VCaP (cell line): ENCODE results near the gene PGC.

Experiments used
- H3K27ac ChIP-seq: fragments of 450-650 bp; 2 replicates; pipeline ENCODE4 v1.5.1; 2017
- TF ChIP-seq, protein P1 (sequence below): fragments of 450-650 bp; conservative IDR thresholded peaks from 2 replicates; pipeline ENCODE4 v1.5.1; 2017; ENCODE audit warnings: mild to moderate bottlenecking, moderate library complexity

PGC gene

DNA sequence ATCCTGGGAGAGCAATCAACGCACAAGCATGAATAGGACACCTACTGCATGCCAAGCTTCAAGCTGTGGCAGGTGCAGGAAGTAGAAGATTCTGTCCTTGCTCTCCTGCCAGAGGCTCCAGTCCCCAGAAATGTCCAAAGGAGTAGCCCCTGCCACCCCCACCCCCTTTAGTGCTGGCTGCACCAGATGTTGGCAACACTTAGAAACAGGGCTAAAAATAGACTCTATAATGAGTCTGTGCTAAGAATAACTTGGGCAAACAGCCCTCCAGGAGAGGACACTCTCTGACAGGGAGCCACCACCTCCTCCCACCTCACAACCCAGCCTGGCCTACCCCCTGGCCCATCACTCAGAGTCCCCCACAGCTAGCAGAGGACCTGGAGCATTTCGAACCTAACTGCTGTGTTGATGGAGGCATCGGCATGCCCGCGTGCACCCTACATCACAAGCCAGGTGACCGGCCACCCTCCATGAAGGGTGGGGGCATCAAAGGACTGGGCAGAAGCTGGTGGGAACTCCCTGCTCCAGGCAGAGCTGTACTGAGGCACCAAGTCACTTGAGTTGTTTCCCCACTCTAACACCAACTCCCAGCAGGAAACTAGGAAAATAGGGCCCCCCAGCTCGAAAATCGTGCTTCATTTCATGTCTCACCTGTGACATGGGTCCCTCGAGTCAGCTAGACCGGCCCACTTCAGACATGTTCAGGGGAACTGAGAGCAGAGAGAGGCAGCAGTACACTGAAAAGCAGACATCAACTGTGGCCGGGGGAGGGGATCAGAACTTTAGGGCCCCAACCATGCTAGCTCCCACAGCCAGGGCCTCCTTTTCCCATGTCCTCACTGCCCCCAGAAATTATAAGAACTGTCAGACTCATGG lies 30.4 kb downstream of the PGC start:
- TF ChIP-seq, protein P1, sequence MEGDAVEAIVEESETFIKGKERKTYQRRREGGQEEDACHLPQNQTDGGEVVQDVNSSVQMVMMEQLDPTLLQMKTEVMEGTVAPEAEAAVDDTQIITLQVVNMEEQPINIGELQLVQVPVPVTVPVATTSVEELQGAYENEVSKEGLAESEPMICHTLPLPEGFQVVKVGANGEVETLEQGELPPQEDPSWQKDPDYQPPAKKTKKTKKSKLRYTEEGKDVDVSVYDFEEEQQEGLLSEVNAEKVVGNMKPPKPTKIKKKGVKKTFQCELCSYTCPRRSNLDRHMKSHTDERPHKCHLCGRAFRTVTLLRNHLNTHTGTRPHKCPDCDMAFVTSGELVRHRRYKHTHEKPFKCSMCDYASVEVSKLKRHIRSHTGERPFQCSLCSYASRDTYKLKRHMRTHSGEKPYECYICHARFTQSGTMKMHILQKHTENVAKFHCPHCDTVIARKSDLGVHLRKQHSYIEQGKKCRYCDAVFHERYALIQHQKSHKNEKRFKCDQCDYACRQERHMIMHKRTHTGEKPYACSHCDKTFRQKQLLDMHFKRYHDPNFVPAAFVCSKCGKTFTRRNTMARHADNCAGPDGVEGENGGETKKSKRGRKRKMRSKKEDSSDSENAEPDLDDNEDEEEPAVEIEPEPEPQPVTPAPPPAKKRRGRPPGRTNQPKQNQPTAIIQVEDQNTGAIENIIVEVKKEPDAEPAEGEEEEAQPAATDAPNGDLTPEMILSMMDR: no peak
- no peak overlapping the region for H3K27ac ChIP-seq

DNA sequence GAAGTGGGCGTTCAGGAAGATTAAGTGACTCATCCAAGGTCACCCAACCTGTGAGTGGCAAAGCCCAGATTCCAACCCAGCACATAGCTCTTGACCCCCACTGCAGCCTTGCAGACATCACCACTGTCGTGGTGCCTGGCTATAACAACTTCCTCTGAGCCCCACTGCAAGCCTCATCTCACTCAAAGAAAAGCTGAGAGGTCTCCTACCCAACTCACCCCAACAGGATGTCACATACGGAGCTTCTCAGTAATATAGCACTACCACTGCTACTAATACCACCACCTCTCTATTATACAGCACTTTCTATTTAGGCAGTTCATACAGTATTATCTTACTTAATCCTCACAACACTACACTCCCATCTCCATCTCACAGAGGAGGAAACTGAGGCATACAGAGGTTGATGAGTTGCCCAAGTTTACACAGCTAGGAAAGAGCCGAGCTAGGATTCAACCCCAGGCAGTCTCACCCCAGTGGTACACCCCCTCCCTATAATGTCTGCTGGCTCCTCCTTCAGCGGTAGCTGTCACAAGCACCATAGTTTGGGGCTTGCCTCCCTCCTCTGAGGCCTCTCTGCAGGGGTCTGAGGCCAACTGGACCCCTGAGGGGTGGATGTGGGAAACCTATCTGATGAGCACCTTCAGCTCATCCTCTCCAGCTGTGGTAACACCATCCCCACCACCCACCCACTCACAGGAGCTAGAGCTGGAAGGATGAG lies 31.2 kb downstream of the PGC start:
- no peak overlapping the region for H3K27ac ChIP-seq

DNA sequence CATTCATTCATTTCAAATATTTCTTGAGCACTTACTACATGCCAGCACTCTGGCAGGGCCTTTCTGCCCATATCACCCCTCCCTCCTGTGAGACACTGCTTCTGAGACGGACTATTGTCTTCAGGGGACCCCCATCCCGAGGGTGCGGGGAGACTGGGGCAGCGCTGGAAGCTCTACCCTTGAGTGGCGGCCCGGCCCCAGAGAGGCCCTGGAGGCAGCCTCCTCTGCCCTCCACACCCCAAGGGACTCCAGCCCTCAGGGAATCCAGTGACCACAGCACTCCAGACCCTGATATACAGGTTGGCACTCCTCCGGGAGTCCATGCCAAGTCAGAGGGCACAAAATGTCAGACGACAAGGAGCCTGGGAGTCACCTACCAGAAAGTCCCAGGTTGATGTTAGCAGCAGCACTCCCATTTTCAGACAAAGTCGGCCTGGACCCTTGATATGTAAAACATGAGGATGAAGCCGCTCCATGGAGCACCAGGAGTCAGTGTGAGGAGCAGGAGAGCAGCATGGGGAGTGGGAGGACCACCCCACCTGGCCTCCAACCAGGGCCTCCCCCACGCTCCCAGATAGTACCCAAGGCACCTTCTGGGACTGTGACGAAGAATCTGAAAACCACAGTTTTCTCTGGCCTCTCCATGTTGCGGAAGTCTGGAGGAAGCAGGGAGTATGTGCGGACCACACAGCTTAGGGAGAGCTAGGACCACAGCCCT lies 32.5 kb downstream of the PGC start:
- no peak overlapping the region for H3K27ac ChIP-seq

More for the DNA sequence above, 31.2 kb downstream of the PGC start:
- TF ChIP-seq, protein P1: no peak

DNA sequence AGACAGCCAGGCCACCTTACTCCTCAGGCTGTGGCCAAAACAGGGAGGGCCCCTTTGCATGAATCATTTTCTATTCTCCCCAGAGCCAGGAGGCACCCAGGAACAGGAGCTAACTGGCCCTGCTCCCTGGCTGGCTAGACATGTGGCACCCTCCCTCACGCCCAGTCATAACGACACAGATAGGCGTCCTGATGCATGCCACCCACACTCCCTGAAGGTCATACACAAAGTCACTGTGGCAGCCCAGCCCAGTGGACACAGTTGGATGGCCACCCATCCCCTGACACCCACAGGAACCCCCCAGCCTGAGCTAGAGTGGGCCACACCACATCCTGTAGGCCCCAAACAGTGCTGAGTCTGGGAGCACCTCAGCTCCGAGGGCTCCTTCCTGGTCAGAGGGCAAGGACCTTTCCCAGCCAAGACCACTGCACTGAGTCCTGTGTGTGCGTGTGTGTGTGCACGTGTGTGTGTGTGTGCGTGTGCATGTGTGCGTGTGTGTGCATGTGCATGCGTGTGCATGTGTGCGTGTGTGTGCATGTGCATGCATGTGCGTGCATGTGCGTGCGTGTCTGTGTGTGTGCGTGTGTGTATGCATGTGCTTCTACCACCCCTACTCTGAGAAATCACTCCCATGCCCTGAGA lies 33.4 kb downstream of the PGC start:
- H3K27ac ChIP-seq: no peak overlapping the region

More for the DNA sequence above, 32.5 kb downstream of the PGC start:
- TF ChIP-seq, protein P1: no peak

DNA sequence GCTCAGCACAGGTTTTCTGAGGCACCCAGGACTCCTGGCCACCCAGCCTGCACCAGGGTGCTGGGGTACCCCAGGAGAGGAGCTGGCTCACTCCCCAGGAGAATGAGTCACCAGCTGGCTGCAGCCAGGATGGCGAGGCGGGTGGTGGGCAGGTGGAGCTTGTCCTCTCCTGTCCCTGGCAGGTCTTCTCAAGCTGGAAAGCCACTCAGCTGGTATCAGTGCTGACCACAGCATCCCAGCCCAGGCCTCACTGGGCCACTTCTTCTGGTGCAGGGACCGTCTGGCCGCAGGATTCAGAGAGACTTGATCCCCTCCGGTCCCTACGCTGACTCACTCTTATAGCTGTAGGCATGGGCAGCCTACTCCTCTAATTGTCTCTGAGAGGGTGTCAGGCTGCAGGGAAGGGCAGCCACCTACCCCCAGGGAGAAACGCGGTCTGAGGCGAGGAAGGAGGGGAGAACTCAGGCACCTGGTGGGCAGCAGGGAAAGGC lies 34.0 kb downstream of the PGC start:
- TF ChIP-seq, protein P1: no peak

More for the DNA sequence above, 33.4 kb downstream of the PGC start:
- TF ChIP-seq, protein P1: no peak

DNA sequence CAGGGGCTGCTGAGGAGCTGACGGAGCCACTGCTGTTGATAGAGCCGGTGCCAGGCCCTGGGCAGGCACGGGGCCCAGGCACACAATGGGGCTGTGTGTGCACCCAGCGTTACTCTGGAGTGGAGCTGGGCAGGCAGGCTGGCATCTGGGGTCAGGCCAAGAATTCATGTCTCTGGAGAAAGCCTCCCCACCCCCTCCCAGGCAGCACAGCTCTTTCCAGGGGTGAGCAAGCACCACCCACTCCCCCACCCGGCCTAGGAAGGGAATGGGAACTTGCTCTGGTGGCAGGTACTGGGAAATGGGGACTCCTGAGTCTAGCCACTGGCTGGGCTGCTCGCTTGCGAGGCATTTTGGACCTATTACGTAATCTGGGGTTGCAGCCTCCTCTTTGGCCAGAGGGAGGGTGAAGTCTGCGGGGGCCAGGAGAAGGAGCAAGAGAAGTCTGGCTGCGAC lies 34.5 kb downstream of the PGC start:
- H3K27ac ChIP-seq: no peak overlapping the region
- TF ChIP-seq, protein P1: no peak

More for the DNA sequence above, 34.0 kb downstream of the PGC start:
- H3K27ac ChIP-seq: no peak overlapping the region
